Thyroid gland (tissue), 4 donors: ENCODE measurements around the gene GAS7. TPM values are rescaled to one million over a fixed set of nuclear protein-coding genes. Genes with fewer than 3 reads are reported as not detected.

ENCODE experiments used
- DNase-seq, 2 donors: peaks; one replicate each; pipeline ENCODE4 v3.0.0-alpha.2; 2019
- H3K27ac ChIP-seq, 3 donors: fragments of 200-600 bp; sonication (generic); 1 replicate in 2 of 3; 2 replicates in 1 of 3; pipeline ENCODE4 v1.5.1; 2016 to 2019; ENCODE audit warnings: mild to moderate bottlenecking in 1 of 3, moderate library complexity in 1 of 3
- H3K27me3 ChIP-seq: fragments of 200-600 bp; sonication (generic); one replicate; pipeline ENCODE4 v1.5.1; 2019
- H3K36me3 ChIP-seq, 2 donors: fragments of 200-600 bp; sonication (generic); one replicate each; pipeline ENCODE4 v1.5.1; 2016 to 2019
- H3K4me1 ChIP-seq, 2 donors: fragments of 200-600 bp; sonication (generic); one replicate each; pipeline ENCODE4 v1.5.1; 2017 to 2019
- H3K4me3 ChIP-seq, 3 donors: fragments of 200-600 bp; sonication (generic); replicated peaks in 1 of 3; 1 replicate in 2 of 3; 2 replicates in 1 of 3; pipeline ENCODE4 v1.5.1; 2016; ENCODE audit warnings: mild to moderate bottlenecking in 1 of 3
- H3K9me3 ChIP-seq: fragments of 200-600 bp; sonication (generic); one replicate; pipeline ENCODE4 v1.5.1; 2017
- CTCF ChIP-seq, 6 experiments: fragments of 200-600 bp in 3 of 6; fragments of 450-650 bp in 3 of 6; sonication (generic) in 3 of 6; IDR thresholded peaks; one replicate each; pipeline ENCODE4 v1.5.1; 2016 to 2019; ENCODE audit warnings: antibody characterized with exemption in 6 of 6, mild to moderate bottlenecking in 2 of 6, inconsistent platforms in 1 of 6, moderate library complexity in 1 of 6
- POLR2A ChIP-seq, 2 donors: fragments of 450-650 bp; IDR thresholded peaks; one replicate each; pipeline ENCODE4 v1.6.1; 2017; ENCODE audit warnings: antibody characterized with exemption in 2 of 2, mild to moderate bottlenecking in 2 of 2, moderate library complexity in 1 of 2
- WGBS, 2 donors: methylation state at CpG; one replicate each; pipeline ENCODE4 v1.1.5; 2017; 5-methylcytosine and 5-hydroxymethylcytosine counted together
- intact Hi-C: fragments of 100-400 bp; cut with DNase I; formaldehyde crosslinking; loops from one replicate; pipeline ENCODE4 v1.15.1; 2023
- total RNA-seq, 4 donors: library from RNA; depleted of rRNA; stranded (reverse); fragments of >200 nt; gene quantifications; one replicate each; pipeline ENCODE4 v1.2.3, GENCODE V29; 2016

The GAS7 gene
- total RNA-seq, 4 donors from 2014 or later = 7.5 to 30.3 (median 24.1) TPM

GRCh38 chr17:10123093-10123492, 75.3 kb downstream of the GAS7 start:
- WGBS, 2 donors = 70 to 91% methylated on average over 2 of the region's 2 CpGs
- no peaks in the 10 kb centered on the region for H3K36me3 ChIP-seq
- no peak overlapping the region for H3K4me3 ChIP-seq
- peaks cover 0 to 16% of the 10 kb centered on the region in 2 donors for H3K4me1 ChIP-seq
- no peak overlapping the region for H3K27ac ChIP-seq
- no peaks in the 10 kb centered on the region for H3K27me3 ChIP-seq
- H3K9me3 ChIP-seq = no peaks in the 10 kb centered on the region
- no peak for DNase-seq
- TF ChIP-seq CTCF (IDR thresholded peaks at IDR 0.05) (no peak), POLR2A (IDR thresholded peaks at IDR 0.05) (no peak)
- intact Hi-C loops = no loop called here

GRCh38 chr17:10121971-10122707, 76.3 kb downstream of the GAS7 start:
- intact Hi-C loops = no loop called here
- H3K9me3 ChIP-seq = no peaks in the 10 kb centered on the region
- no peaks in the 10 kb centered on the region for H3K27me3 ChIP-seq
- WGBS, 2 donors = 78 to 80% methylated on average over 17 of the region's 17 CpGs
- peaks cover 0 to 14% of the 10 kb centered on the region in 2 donors for H3K4me1 ChIP-seq
- no peak overlapping the region for H3K27ac ChIP-seq
- TF ChIP-seq CTCF (IDR thresholded peaks at IDR 0.05) = no peak
- no peak for TF ChIP-seq POLR2A (IDR thresholded peaks at IDR 0.05)
- no peaks in the 10 kb centered on the region for H3K36me3 ChIP-seq
- DNase-seq = no peak
- H3K4me3 ChIP-seq = no peak overlapping the region

- H3K36me3 ChIP-seq = no peaks in the 10 kb centered on the region
- DNase-seq = no peak
- peaks cover 0 to 13% of the 10 kb centered on the region in 2 donors for H3K4me1 ChIP-seq
- no peaks in the 10 kb centered on the region for H3K27me3 ChIP-seq
- 32 to 41% methylated on average over 12 of the region's 12 CpGs for WGBS, 2 donors
- H3K9me3 ChIP-seq = no peaks in the 10 kb centered on the region
- intact Hi-C loops = no loop called here
- no peak overlapping the region for H3K4me3 ChIP-seq
- TF ChIP-seq CTCF (IDR thresholded peaks at IDR 0.05) (no peak), POLR2A (IDR thresholded peaks at IDR 0.05) (no peak)
- no peak overlapping the region for H3K27ac ChIP-seq
Measured at GRCh38 chr17:10120749-10121148, 77.7 kb downstream of the GAS7 start.

- H3K4me3 ChIP-seq = no peak overlapping the region
- 71 to 90% methylated on average over 7 to 10 of the region's 10 CpGs for WGBS, 2 donors
- DNase-seq = no peak
- peaks cover 0 to 17% of the 10 kb centered on the region in 2 donors for H3K4me1 ChIP-seq
- TF ChIP-seq CTCF (IDR thresholded peaks at IDR 0.05) (no peak), POLR2A (IDR thresholded peaks at IDR 0.05) (no peak)
- intact Hi-C loops = no loop called here
- no peaks in the 10 kb centered on the region for H3K27me3 ChIP-seq
- no peaks in the 10 kb centered on the region for H3K9me3 ChIP-seq
- no peaks in the 10 kb centered on the region for H3K36me3 ChIP-seq
- no peak overlapping the region for H3K27ac ChIP-seq
Measured at GRCh38 chr17:10120109-10120485, 78.3 kb downstream of the GAS7 start.

- DNase-seq = peak; percentile 42 to 52
- H3K27ac ChIP-seq = no peak overlapping the region
Measured at GRCh38 chr17:10119203-10120108, 79.0 kb downstream of the GAS7 start.

More at GRCh38 chr17:10119203-10120108, 79.0 kb downstream of the GAS7 start:
- WGBS, 2 donors = 29 to 35% methylated on average over 8 of the region's 8 CpGs
- Histone ChIP-seq H3K36me3 (no peaks in the 10 kb centered on the region), H3K4me3 (no peak overlapping the region), H3K4me1 (peaks cover 0 to 17% of the 10 kb centered on the region in 2 donors), H3K27me3 (no peaks in the 10 kb centered on the region), H3K9me3 (no peaks in the 10 kb centered on the region)
- intact Hi-C loops = no loop called here
- TF ChIP-seq CTCF (IDR thresholded peaks at IDR 0.05) (no peak), POLR2A (IDR thresholded peaks at IDR 0.05) (no peak)
